Activated naive CD8-positive, alpha-beta T cell treated with anti-CD3 and anti-CD28 coated beads, Interleukin-2, amount 50 U/mL, for 24 hours (primary cell): ENCODE data around the gene TNFRSF19.

Source experiments
- ATAC-seq: fragments of 150-1000 bp; cut with Tn5 transposase; one replicate; pipeline ENCODE4 v1.10.0; 2021
- DNase-seq: peaks from one replicate; pipeline ENCODE4 v3.0.0; 2021
- H3K27ac Mint-ChIP-seq: one replicate; pipeline ENCODE4 v1.8.0; 2021; ENCODE audit warnings: mild to moderate bottlenecking, mixed read lengths
- H3K27me3 Mint-ChIP-seq: one replicate; pipeline ENCODE4 v1.8.0; 2021; ENCODE audit warnings: mixed read lengths
- H3K36me3 Mint-ChIP-seq: one replicate; pipeline ENCODE4 v1.8.0; 2021; ENCODE audit warnings: low read depth, mixed read lengths
- H3K4me1 Mint-ChIP-seq: one replicate; pipeline ENCODE4 v1.8.0; 2021; ENCODE audit warnings: mixed read lengths
- H3K4me3 Mint-ChIP-seq: one replicate; pipeline ENCODE4 v1.8.0; 2021; ENCODE audit warnings: mild to moderate bottlenecking, moderate library complexity, mixed read lengths
- H3K9me3 Mint-ChIP-seq: one replicate; pipeline ENCODE4 v1.8.0; 2021; ENCODE audit warnings: mixed read lengths

Gene TNFRSF19

GRCh38 chr13:23701186-23701585 is 131.0 kb downstream of the TNFRSF19 start:
- H3K4me1 Mint-ChIP-seq = peaks cover 14% of the 10 kb centered on the region

DNA sequence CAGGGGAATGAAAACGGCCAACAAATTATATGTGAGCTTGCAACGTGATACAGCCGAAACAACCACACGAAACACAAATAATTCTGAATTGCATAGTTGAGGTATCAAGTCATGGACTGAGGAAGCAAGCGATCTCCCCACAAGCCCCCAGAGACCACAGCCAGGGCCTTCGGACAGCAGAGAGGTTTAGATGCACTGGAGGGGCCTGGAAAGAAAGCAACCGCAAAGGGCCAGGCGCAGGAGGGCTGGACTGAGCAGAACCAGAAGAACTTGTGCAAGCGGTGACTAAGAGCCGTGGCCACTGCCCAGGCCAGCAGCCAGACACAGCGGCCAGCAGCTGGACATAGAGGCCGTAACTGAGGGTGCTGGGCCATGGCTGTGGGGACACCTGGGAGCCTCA is 131.4 kb downstream of the TNFRSF19 start:
- Mint-ChIP-seq H3K4me3 (no peak overlapping the region), H3K27ac (no peak overlapping the region), H3K36me3 (no peaks in the 10 kb centered on the region), H3K27me3 (no peaks in the 10 kb centered on the region), H3K9me3 (no peaks in the 10 kb centered on the region), H3K4me1 (peaks cover 9% of the 10 kb centered on the region)
- ATAC-seq (no peak), DNase-seq (no peak)

More at GRCh38 chr13:23701186-23701585, 131.0 kb downstream of the TNFRSF19 start:
- ATAC-seq = no peak
- no peak overlapping the region for H3K4me3 Mint-ChIP-seq
- DNase-seq = no peak
- no peaks in the 10 kb centered on the region for H3K36me3 Mint-ChIP-seq
- H3K9me3 Mint-ChIP-seq = no peaks in the 10 kb centered on the region
- H3K27me3 Mint-ChIP-seq = no peaks in the 10 kb centered on the region
- no peak overlapping the region for H3K27ac Mint-ChIP-seq

DNA sequence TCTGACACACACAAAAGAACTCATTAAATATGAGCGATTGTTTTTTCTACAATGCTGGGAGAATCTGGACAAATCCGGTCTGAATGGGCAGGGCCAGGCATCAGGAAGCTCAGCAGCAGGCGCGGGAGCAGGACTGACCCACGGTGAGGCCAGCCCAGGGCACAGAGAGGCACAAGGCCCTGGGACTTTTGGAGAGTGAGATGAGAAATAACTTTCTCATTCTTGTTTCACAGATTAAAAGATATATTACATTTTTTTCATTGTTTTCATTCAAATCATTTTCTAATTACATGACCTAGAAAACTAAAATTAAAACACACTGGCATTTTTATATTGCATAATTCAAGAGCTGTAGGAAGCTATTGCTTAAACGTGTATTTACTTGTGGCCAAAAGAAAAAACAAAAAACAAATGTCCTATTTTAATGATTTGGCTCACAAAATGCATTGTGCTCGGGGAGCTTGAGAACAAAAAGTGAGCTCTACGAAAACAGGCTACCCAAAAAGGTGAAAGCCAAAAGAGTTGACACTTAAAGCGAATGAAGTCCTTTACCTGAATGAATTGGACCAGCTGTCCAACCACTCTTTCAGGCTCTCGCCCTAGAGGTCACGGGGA is 133.1 kb downstream of the TNFRSF19 start:
- ATAC-seq (no peak), DNase-seq (no peak)
- no peak overlapping the region for H3K27ac Mint-ChIP-seq
- H3K4me1 Mint-ChIP-seq = no peaks in the 10 kb centered on the region
- no peaks in the 10 kb centered on the region for H3K36me3 Mint-ChIP-seq
- no peaks in the 10 kb centered on the region for H3K27me3 Mint-ChIP-seq
- H3K4me3 Mint-ChIP-seq = no peak overlapping the region
- no peaks in the 10 kb centered on the region for H3K9me3 Mint-ChIP-seq

GRCh38 chr13:23705583-23705982 is 135.4 kb downstream of the TNFRSF19 start:
- ATAC-seq = no peak

DNA sequence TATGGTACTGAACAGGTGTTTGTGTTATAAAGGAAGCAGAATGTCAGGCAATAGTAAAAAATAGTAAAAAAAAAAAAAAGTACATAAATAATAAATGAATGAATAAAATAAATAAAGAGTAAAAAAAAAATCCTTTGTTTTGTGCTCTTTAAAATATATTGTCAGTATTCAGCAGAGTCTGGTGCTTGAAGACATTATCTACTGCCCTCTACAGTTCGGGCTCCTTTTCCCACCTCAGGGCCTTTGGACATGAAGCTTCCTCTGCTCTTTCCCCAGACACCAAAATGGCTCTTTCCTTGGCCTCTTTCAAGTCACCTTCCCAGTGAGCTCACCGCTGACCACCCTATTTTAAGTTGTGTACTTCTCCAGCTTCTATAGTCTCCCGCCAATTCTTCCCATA is 137.5 kb downstream of the TNFRSF19 start:
- H3K27me3 Mint-ChIP-seq = peaks cover 3% of the 10 kb centered on the region
- DNase-seq (no peak), ATAC-seq (no peak)
- no peak overlapping the region for H3K4me3 Mint-ChIP-seq
- H3K27ac Mint-ChIP-seq = no peak overlapping the region
- no peaks in the 10 kb centered on the region for H3K9me3 Mint-ChIP-seq
- H3K4me1 Mint-ChIP-seq = no peaks in the 10 kb centered on the region
- H3K36me3 Mint-ChIP-seq = no peaks in the 10 kb centered on the region

More at GRCh38 chr13:23705583-23705982, 135.4 kb downstream of the TNFRSF19 start:
- H3K27ac Mint-ChIP-seq = no peak overlapping the region
- H3K4me3 Mint-ChIP-seq = no peak overlapping the region
- H3K4me1 Mint-ChIP-seq = no peaks in the 10 kb centered on the region
- H3K9me3 Mint-ChIP-seq = no peaks in the 10 kb centered on the region
- no peaks in the 10 kb centered on the region for H3K27me3 Mint-ChIP-seq
- DNase-seq = no peak
- H3K36me3 Mint-ChIP-seq = no peaks in the 10 kb centered on the region

GRCh38 chr13:23709536-23709935 is 139.3 kb downstream of the TNFRSF19 start:
- H3K4me1 Mint-ChIP-seq = no peaks in the 10 kb centered on the region
- DNase-seq (no peak), ATAC-seq (no peak)
- peaks cover 15% of the 10 kb centered on the region for H3K27me3 Mint-ChIP-seq
- H3K36me3 Mint-ChIP-seq = no peaks in the 10 kb centered on the region
- no peaks in the 10 kb centered on the region for H3K9me3 Mint-ChIP-seq
- no peak overlapping the region for H3K27ac Mint-ChIP-seq
- no peak overlapping the region for H3K4me3 Mint-ChIP-seq

DNA sequence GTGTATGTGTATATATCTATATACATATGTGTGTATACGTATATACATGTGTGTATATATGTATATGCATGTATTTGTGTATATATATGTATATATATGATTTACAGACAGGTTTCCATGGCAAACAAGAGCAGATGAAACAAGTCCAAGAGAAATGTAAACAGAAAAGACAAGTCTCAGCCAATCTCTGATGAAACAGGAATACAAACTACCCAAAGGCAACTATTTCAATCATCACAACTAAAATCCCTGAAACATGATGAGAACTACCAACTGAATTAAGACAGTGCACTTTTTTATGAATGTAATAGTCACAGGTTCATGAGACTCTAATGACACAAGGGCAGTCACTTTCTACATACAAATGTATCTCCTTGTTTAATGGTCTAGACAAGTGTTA is 140.2 kb downstream of the TNFRSF19 start:
- H3K4me3 Mint-ChIP-seq = no peak overlapping the region
- no peaks in the 10 kb centered on the region for H3K9me3 Mint-ChIP-seq
- ATAC-seq = no peak
- no peak for DNase-seq
- peaks cover 18% of the 10 kb centered on the region for H3K27me3 Mint-ChIP-seq
- H3K27ac Mint-ChIP-seq = no peak overlapping the region
- no peaks in the 10 kb centered on the region for H3K4me1 Mint-ChIP-seq
- no peaks in the 10 kb centered on the region for H3K36me3 Mint-ChIP-seq

DNA sequence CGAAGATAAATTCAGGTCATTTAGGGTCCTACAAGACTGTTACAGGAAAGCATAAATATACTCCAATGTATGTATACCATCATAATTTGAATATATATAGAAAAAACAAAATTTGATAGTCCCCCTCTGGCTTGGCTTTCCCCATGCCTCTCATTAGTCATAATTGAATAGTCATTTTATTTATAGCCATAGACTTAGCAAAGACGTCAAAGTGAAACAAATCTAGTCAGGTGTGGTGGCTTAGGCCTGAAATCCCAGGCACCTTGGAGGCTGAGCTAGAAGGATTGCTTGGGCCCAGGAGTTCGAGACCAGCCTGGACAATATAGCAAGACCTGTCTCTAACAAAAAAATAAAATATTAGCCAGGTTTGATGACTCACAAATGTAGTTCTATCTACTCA is 141.1 kb downstream of the TNFRSF19 start:
- Mint-ChIP-seq H3K27ac (no peak overlapping the region), H3K9me3 (no peaks in the 10 kb centered on the region), H3K27me3 (peaks cover 18% of the 10 kb centered on the region), H3K4me3 (no peak overlapping the region), H3K36me3 (no peaks in the 10 kb centered on the region), H3K4me1 (no peaks in the 10 kb centered on the region)
- no peak for DNase-seq
- no peak for ATAC-seq

GRCh38 chr13:23714672-23715071 is 144.5 kb downstream of the TNFRSF19 start:
- H3K4me1 Mint-ChIP-seq = peaks cover 9% of the 10 kb centered on the region
- H3K9me3 Mint-ChIP-seq = no peaks in the 10 kb centered on the region
- H3K36me3 Mint-ChIP-seq = no peaks in the 10 kb centered on the region
- peaks cover 18% of the 10 kb centered on the region for H3K27me3 Mint-ChIP-seq
- H3K4me3 Mint-ChIP-seq = no peak overlapping the region
- ATAC-seq = no peak
- no peak overlapping the region for H3K27ac Mint-ChIP-seq
- no peak for DNase-seq

GRCh38 chr13:23715092-23715761 is 145.0 kb downstream of the TNFRSF19 start:
- H3K9me3 Mint-ChIP-seq = no peaks in the 10 kb centered on the region

GRCh38 chr13:23715762-23716235 is 145.6 kb downstream of the TNFRSF19 start:
- Mint-ChIP-seq H3K27ac (no peak overlapping the region), H3K36me3 (no peaks in the 10 kb centered on the region), H3K4me3 (no peak overlapping the region), H3K27me3 (peaks cover 18% of the 10 kb centered on the region), H3K4me1 (peaks cover 9% of the 10 kb centered on the region), H3K9me3 (no peaks in the 10 kb centered on the region)
- DNase-seq (peak; percentile 8), ATAC-seq (peak; percentile 31)

More at GRCh38 chr13:23715092-23715761, 145.0 kb downstream of the TNFRSF19 start:
- H3K27ac Mint-ChIP-seq = no peak overlapping the region
- no peak overlapping the region for H3K4me3 Mint-ChIP-seq
- peaks cover 18% of the 10 kb centered on the region for H3K27me3 Mint-ChIP-seq
- H3K36me3 Mint-ChIP-seq = no peaks in the 10 kb centered on the region
- H3K4me1 Mint-ChIP-seq = peaks cover 9% of the 10 kb centered on the region
- DNase-seq (no peak), ATAC-seq (no peak)

- no peak overlapping the region for H3K27ac Mint-ChIP-seq
- H3K9me3 Mint-ChIP-seq = no peaks in the 10 kb centered on the region
- peaks cover 18% of the 10 kb centered on the region for H3K27me3 Mint-ChIP-seq
- ATAC-seq (peak; percentile 38), DNase-seq (no peak)
- no peak overlapping the region for H3K4me3 Mint-ChIP-seq
- peaks cover 9% of the 10 kb centered on the region for H3K4me1 Mint-ChIP-seq
- no peaks in the 10 kb centered on the region for H3K36me3 Mint-ChIP-seq
Measured at GRCh38 chr13:23716401-23716800, 146.2 kb downstream of the TNFRSF19 start.

DNA sequence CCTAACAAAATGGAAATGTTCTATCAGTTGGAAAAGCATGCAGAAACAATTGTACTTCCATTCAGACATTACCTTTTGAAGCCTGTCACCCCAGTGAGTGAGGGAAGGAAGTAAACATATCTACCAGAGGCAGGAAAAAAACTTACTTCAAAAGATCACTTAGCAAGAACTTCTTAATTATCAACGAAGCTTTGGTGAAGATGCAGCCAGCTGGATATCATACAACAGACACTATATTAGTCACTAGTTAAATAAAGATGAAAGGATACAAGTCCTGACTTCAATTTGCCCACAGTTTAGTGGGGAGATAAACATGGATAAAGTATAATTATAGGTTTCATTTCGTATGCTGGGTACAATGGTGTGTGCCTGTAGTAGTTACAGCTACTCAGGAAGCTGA is 148.8 kb downstream of the TNFRSF19 start:
- no peak for ATAC-seq
- Mint-ChIP-seq H3K27ac (no peak overlapping the region), H3K4me3 (no peak overlapping the region)

GRCh38 chr13:23722726-23723453 is 152.7 kb downstream of the TNFRSF19 start:
- peaks cover 9% of the 10 kb centered on the region for H3K4me1 Mint-ChIP-seq
- no peaks in the 10 kb centered on the region for H3K9me3 Mint-ChIP-seq
- H3K4me3 Mint-ChIP-seq = no peak overlapping the region
- ATAC-seq = no peak
- H3K27me3 Mint-ChIP-seq = no peaks in the 10 kb centered on the region
- H3K36me3 Mint-ChIP-seq = peaks cover 2% of the 10 kb centered on the region
- no peak overlapping the region for H3K27ac Mint-ChIP-seq
- DNase-seq = no peak

More for the DNA sequence above, 148.8 kb downstream of the TNFRSF19 start:
- no peak for DNase-seq
- peaks cover 7% of the 10 kb centered on the region for H3K27me3 Mint-ChIP-seq
- no peaks in the 10 kb centered on the region for H3K36me3 Mint-ChIP-seq
- peaks cover 9% of the 10 kb centered on the region for H3K4me1 Mint-ChIP-seq
- no peaks in the 10 kb centered on the region for H3K9me3 Mint-ChIP-seq

- Mint-ChIP-seq H3K36me3 (peaks cover 2% of the 10 kb centered on the region), H3K9me3 (no peaks in the 10 kb centered on the region), H3K4me3 (no peak overlapping the region), H3K27me3 (no peaks in the 10 kb centered on the region), H3K27ac (no peak overlapping the region), H3K4me1 (peaks cover 9% of the 10 kb centered on the region)
- ATAC-seq = no peak
- DNase-seq = no peak
Measured at GRCh38 chr13:23723471-23723870, 153.3 kb downstream of the TNFRSF19 start.
